Hypothalamus (tissue), 51 donors: ENCODE data around the gene RNU7-1.

Experiments used
- DNase-seq, 51 donors: peaks; one replicate each; lab custom pipeline; 2025; lab: John Stamatoyannopoulos, UW

The RNU7-1 gene

DNA sequence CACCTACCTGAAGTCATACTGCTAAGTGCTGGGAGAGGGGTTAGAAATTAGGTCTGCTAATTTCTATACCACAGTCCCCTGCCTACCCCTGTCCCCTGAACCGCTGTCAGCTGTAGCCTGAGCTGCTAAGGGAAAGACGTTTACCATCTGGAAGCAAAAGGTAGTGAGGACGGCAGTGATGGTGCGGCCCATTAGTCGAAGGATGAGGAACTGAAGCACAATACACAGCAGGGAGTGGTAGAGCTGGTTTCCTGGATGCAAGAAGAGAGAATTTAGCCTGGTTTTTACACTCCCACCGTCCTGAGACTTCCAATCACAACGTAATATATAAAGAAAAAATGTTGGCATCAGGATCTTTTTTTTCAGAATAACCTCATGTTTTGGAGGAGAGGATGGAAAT lies 38.9 kb downstream of the RNU7-1 start:
- no peak for DNase-seq

- DNase-seq = peak in 2 of 51 donors; percentile 10 to 12
Observed at GRCh38 chr12:6987956-6988553, 44.4 kb downstream of the RNU7-1 start.
